Mucosa of rectum (tissue), 2 donors: ENCODE measurements around the gene CHN1.
A peak's percentile ranks its signal among the peaks of the same experiment; 100 is the strongest.

Source experiments
- H3K27ac ChIP-seq, 2 donors: one replicate each; pipeline ENCODE4 v1.7.0; 2013; ENCODE audit warnings: inconsistent platforms in 2 of 2, low read depth in 2 of 2, low read length in 2 of 2
- H3K27me3 ChIP-seq, 2 donors: one replicate each; pipeline ENCODE4 v1.7.0; 2013; ENCODE audit warnings: low read length in 2 of 2; ENCODE audit not compliant: control insufficient read depth in 2 of 2, insufficient read depth in 2 of 2
- H3K36me3 ChIP-seq, 2 donors: one replicate each; pipeline ENCODE4 v1.7.0; 2013; ENCODE audit warnings: low read length in 2 of 2; ENCODE audit not compliant: control insufficient read depth in 2 of 2, insufficient read depth in 2 of 2
- H3K4me1 ChIP-seq, 2 donors: one replicate each; pipeline ENCODE4 v1.7.0; 2013; ENCODE audit warnings: low read length in 2 of 2, mild to moderate bottlenecking in 1 of 2; ENCODE audit not compliant: control insufficient read depth in 2 of 2, insufficient read depth in 2 of 2
- H3K4me3 ChIP-seq, 2 donors: one replicate each; pipeline ENCODE4 v1.7.0; 2013; ENCODE audit warnings: low read length in 2 of 2
- H3K9ac ChIP-seq, 2 donors: one replicate each; pipeline ENCODE4 v1.7.0; 2013; ENCODE audit warnings: low read length in 2 of 2, low read depth in 1 of 2, mild to moderate bottlenecking in 1 of 2
- H3K9me3 ChIP-seq, 2 donors: one replicate each; pipeline ENCODE4 v1.7.0; 2013; ENCODE audit warnings: low read length in 2 of 2; ENCODE audit not compliant: control insufficient read depth in 2 of 2
- donor health status: healthy.
- donor health status: Normal muscosa, but diverticular disease.

Gene CHN1

GRCh38 chr2:174859563-174860169 is 145.5 kb downstream of the CHN1 start:
- Histone ChIP-seq H3K9me3 (no peaks in the 10 kb centered on the region), H3K4me1 (no peaks in the 10 kb centered on the region)

DNA sequence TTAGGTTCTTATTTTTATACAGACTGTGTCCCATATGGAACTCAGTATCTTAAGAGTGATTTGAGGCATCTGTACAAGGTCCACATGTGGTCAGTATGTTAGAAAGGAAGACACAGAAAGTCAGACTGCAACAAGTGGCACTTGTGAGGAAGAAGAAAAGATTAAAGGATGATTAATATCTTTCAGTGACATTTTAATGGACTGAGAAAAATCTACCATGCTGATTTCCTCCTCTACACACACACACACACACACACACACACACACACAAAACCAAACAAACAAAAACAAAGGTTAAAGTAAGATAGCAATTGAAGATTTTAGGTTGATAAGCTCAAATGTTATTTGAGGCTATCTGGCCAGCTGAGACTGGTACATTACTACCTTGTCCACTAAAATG is 146.4 kb downstream of the CHN1 start:
- Histone ChIP-seq H3K9ac (no peak overlapping the region), H3K4me1 (no peaks in the 10 kb centered on the region), H3K27me3 (no peaks in the 10 kb centered on the region), H3K9me3 (no peaks in the 10 kb centered on the region), H3K4me3 (no peak overlapping the region), H3K27ac (no peak overlapping the region), H3K36me3 (no peaks in the 10 kb centered on the region)

More at GRCh38 chr2:174859563-174860169, 145.5 kb downstream of the CHN1 start:
- Histone ChIP-seq H3K9ac (no peak overlapping the region), H3K36me3 (no peaks in the 10 kb centered on the region), H3K27me3 (no peaks in the 10 kb centered on the region), H3K4me3 (no peak overlapping the region), H3K27ac (no peak overlapping the region)

- Histone ChIP-seq H3K36me3 (no peaks in the 10 kb centered on the region), H3K27ac (no peak overlapping the region), H3K4me1 (no peaks in the 10 kb centered on the region), H3K9ac (no peak overlapping the region), H3K4me3 (no peak overlapping the region), H3K9me3 (no peaks in the 10 kb centered on the region), H3K27me3 (no peaks in the 10 kb centered on the region)
These were observed 148.7 kb downstream of the CHN1 start for GRCh38 chr2:174856447-174856846.

DNA sequence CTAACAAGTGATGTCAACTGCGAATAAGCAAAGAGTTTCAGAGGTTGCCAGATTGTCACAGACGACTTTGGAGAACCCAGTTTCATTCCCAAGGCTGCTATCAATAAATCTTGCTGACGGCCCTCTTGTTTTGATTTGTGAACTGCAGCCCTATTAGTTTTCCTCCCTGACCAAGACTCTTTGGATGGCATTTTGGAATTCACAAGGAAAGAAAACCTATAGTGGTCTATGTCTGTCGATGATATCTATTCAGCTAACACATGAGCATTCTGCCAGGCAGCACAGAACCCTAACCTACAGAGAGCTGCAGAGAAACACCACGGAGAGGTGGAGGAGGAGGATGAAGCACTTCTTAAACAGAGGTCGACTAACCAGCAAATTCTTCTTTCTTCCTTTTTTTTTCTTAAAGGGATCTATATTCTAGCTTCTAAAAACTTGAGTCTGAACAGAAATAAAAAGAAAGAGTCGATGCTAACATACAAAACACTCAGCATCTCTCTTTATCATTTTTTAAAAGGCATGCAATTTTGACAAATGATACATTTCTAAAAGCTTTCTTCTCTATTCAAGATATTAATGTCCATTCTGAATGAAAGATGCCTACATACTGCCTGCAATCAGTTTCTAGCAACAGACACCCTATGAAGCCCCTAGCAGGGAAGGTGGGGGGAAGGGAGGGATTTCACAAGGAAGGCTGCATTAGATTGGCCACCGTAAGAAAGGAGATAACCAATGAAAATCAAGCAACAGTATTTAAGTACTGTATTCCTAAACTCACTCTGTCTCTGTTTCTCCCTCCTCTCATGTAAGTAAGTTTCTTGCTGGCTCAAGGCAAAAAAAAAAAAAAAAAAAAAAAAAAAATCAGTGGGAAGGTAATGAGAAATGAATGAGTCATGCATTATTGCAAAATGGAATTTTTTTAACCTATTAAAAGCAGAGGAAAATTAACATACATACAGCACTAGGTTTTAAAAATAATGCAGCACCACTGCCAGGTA is 157.9 kb downstream of the CHN1 start:
- Histone ChIP-seq H3K27ac (no peak overlapping the region), H3K9ac (no peak overlapping the region), H3K4me3 (peak overlapping the region in 1 of 2 donors; percentile 55), H3K36me3 (no peaks in the 10 kb centered on the region), H3K4me1 (no peaks in the 10 kb centered on the region), H3K9me3 (no peaks in the 10 kb centered on the region), H3K27me3 (no peaks in the 10 kb centered on the region)

- H3K9ac ChIP-seq, result no peak overlapping the region
- no peak overlapping the region for H3K4me3 ChIP-seq
- no peaks in the 10 kb centered on the region for H3K9me3 ChIP-seq
- H3K36me3 ChIP-seq, result no peaks in the 10 kb centered on the region
- H3K4me1 ChIP-seq, result no peaks in the 10 kb centered on the region
- no peaks in the 10 kb centered on the region for H3K27me3 ChIP-seq
- H3K27ac ChIP-seq, result no peak overlapping the region
These were observed 159.0 kb downstream of the CHN1 start for GRCh38 chr2:174846218-174846617.

- H3K9me3 ChIP-seq, result no peaks in the 10 kb centered on the region
- H3K4me1 ChIP-seq, result no peaks in the 10 kb centered on the region
- H3K27ac ChIP-seq, result no peak overlapping the region
- no peak overlapping the region for H3K4me3 ChIP-seq
- no peaks in the 10 kb centered on the region for H3K36me3 ChIP-seq
- no peak overlapping the region for H3K9ac ChIP-seq
- H3K27me3 ChIP-seq, result no peaks in the 10 kb centered on the region
These were observed 160.9 kb downstream of the CHN1 start for GRCh38 chr2:174844295-174844708.

GRCh38 chr2:174842496-174842895 is 162.7 kb downstream of the CHN1 start:
- Histone ChIP-seq H3K36me3 (no peaks in the 10 kb centered on the region), H3K9ac (no peak overlapping the region), H3K4me1 (no peaks in the 10 kb centered on the region), H3K27me3 (no peaks in the 10 kb centered on the region), H3K27ac (no peak overlapping the region), H3K9me3 (no peaks in the 10 kb centered on the region), H3K4me3 (no peak overlapping the region)

- H3K9me3 ChIP-seq, result no peaks in the 10 kb centered on the region
- no peak overlapping the region for H3K4me3 ChIP-seq
- no peaks in the 10 kb centered on the region for H3K36me3 ChIP-seq
- no peaks in the 10 kb centered on the region for H3K27me3 ChIP-seq
- H3K4me1 ChIP-seq, result no peaks in the 10 kb centered on the region
- H3K9ac ChIP-seq, result no peak overlapping the region
- no peak overlapping the region for H3K27ac ChIP-seq
These were observed 163.2 kb downstream of the CHN1 start for GRCh38 chr2:174841936-174842335.

- Histone ChIP-seq H3K27ac (no peak overlapping the region), H3K9ac (no peak overlapping the region), H3K4me3 (no peak overlapping the region), H3K4me1 (no peaks in the 10 kb centered on the region), H3K36me3 (no peaks in the 10 kb centered on the region), H3K9me3 (no peaks in the 10 kb centered on the region), H3K27me3 (no peaks in the 10 kb centered on the region)
These were observed 163.8 kb downstream of the CHN1 start for GRCh38 chr2:174841350-174841749.

DNA sequence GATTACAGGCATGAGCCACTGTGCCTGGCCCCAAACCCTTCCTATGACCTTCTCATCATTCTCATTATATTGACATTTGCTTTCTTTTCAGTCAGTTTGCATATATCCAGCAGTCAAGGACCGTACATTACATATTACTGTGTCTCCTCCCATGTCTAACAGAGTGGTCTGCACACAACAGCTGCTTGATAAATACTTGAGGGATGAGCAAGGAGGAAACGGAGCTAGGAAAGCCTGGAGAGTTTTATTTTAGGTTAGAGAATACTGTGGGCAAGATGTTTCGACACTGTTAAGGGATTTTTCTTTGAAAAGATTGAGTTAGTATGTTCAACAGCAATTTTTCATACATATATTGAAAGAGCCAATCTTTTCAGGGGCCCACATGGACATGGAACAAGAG is 164.7 kb downstream of the CHN1 start:
- H3K27me3 ChIP-seq, result no peaks in the 10 kb centered on the region
- no peak overlapping the region for H3K27ac ChIP-seq
- no peaks in the 10 kb centered on the region for H3K36me3 ChIP-seq
- H3K9ac ChIP-seq, result no peak overlapping the region
- no peaks in the 10 kb centered on the region for H3K4me1 ChIP-seq
- H3K4me3 ChIP-seq, result no peak overlapping the region
- no peaks in the 10 kb centered on the region for H3K9me3 ChIP-seq
